Keratinocyte (primary cell): ENCODE results near the gene ADAM22.

Source experiments
- EZH2 ChIP-seq: IDR thresholded peaks from one replicate; pipeline ENCODE4 v1.6.1; 2012; ENCODE audit warnings: inconsistent platforms, mild to moderate bottlenecking, low read length, moderate library complexity
- TF ChIP-seq, protein P1 (sequence below), 3 experiments: IDR thresholded peaks in 1 of 3; conservative IDR thresholded peaks in 1 of 3; optimal IDR thresholded peaks in 1 of 3; 2 replicates in 2 of 3; 3 replicates in 1 of 3; pipeline versions ENCODE3 to v1.5.1; 2011; ENCODE audit warnings: low read length in 3 of 3, mild to moderate bottlenecking in 3 of 3, moderate library complexity in 2 of 3, control low read depth in 1 of 3, inconsistent platforms in 1 of 3; ENCODE audit not compliant: insufficient read depth in 2 of 3; ENCODE audit errors: extremely low read depth in 1 of 3

DNA sequence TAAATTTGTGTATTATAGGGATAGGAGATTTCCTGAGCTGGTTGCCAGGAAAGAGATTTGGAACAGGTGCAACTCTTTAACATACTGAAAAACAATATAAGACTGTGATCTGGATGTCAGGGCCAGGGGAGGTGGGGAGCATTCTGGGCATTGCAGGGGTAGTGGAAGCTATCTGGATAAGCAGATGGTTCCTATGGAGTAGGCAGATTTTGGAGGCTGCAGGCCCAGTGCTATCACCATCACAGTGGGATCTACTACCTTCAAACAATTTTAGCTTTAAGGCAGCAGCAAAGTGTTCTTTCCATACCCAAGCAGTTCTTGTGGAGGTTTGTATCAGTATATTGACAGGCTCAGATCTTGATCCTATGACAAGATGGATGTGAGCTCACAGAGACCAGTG lies 71.1 kb downstream of the ADAM22 start:
- TF ChIP-seq, protein P1, sequence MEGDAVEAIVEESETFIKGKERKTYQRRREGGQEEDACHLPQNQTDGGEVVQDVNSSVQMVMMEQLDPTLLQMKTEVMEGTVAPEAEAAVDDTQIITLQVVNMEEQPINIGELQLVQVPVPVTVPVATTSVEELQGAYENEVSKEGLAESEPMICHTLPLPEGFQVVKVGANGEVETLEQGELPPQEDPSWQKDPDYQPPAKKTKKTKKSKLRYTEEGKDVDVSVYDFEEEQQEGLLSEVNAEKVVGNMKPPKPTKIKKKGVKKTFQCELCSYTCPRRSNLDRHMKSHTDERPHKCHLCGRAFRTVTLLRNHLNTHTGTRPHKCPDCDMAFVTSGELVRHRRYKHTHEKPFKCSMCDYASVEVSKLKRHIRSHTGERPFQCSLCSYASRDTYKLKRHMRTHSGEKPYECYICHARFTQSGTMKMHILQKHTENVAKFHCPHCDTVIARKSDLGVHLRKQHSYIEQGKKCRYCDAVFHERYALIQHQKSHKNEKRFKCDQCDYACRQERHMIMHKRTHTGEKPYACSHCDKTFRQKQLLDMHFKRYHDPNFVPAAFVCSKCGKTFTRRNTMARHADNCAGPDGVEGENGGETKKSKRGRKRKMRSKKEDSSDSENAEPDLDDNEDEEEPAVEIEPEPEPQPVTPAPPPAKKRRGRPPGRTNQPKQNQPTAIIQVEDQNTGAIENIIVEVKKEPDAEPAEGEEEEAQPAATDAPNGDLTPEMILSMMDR (optimal IDR thresholded peaks at IDR 0.05 in 1 of 3, IDR thresholded peaks at IDR 0.05 in 1 of 3, conservative IDR thresholded peaks at IDR 0.05 in 1 of 3; ENCODE audit: extremely low read depth in 1 of 3, insufficient read depth in 2 of 3, low read length in 3 of 3) = no peak
- TF ChIP-seq EZH2 = no peak
